Left hindlimb (tissue), 1 donor: ENCODE measurements around the gene VIPR1.

Source experiments
- DNase-seq: peaks from one replicate; pipeline ENCODE4 v3.0.0-alpha.2; 2018

The VIPR1 gene, protein sequence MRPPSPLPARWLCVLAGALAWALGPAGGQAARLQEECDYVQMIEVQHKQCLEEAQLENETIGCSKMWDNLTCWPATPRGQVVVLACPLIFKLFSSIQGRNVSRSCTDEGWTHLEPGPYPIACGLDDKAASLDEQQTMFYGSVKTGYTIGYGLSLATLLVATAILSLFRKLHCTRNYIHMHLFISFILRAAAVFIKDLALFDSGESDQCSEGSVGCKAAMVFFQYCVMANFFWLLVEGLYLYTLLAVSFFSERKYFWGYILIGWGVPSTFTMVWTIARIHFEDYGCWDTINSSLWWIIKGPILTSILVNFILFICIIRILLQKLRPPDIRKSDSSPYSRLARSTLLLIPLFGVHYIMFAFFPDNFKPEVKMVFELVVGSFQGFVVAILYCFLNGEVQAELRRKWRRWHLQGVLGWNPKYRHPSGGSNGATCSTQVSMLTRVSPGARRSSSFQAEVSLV

DNA sequence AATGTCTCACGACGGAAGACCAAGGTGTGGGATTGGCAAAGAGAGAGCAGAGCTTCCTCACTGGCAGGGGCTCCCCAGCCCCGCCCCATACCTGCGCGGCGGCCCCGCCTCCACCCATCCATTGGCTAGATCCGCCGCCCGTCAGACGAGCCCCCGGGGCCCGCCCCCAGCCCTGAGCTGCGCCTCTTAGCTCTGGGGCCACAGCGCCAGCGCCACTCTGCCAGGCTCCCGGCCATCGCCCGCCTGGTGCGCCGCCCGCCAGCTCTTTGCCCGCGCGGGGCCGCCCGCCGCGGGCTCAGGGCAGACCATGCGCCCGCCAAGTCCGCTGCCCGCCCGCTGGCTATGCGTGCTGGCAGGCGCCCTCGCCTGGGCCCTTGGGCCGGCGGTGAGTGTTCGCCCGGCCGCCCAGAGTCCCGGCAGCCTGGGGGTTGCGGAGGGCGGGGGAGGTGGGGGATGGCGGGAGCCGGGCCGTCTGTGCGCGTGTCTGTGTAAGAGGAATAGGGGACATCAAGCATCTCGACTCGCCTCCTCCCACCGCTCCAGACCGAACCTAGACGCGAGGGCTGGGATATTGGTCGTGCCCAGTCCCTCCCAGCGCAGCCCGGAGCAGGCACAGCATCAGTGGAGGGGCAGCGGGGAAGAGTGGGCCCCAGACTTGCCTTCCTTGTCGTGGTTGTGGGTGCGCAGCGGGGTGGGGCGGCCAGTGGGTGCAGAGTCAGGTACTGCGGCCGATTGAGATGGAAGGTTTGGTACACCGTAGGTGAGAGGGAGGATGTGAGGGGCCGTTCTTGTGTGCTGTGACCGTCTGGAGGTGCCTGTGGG, at the start of gene VIPR1:
TSS of gene VIPR1 (plus strand) at position 215 of the 822 bp plus-strand sequence. CDS start at position 308, 93 bp downstream.
- no peak for DNase-seq

DNA sequence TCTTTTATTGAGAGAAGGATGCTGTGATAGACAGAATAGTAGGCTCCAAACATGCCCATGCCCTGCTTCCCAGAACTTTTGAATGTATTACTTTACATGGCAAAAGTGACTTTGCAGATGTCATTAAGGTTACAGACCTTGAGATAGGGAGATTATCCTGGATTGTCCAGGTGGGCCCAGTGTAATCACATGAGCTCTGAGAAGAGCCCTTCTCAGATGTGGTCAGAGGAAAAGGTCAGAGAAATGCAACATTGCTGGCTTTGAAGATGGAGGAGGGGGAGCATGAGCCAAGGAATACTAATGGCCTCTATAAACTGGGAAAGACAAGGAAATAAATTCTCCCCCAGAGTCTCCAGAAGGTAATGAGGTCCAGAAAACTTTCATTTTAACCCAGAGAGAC, 46.2 kb upstream of the VIPR1 start:
- DNase-seq = no peak

DNA sequence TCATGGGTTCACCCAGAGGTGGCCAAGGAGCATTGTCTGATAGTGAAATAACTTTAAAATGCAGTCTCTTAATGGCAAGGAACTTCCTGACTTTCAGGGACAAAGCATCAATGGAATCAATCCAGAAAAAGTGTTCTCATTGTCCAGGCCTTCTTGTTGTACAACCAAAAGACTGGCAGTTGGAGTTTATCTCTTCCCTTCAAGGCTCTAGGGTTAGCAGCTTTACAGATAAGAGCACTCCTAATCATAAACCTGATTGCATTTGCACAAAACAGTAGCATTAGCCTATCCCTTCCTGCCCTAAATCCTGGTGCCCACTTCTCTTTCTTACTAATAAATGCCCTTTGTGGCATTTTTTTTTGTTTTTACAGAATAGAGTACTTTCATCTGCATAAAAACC, 43.3 kb upstream of the VIPR1 start:
- no peak for DNase-seq

DNA sequence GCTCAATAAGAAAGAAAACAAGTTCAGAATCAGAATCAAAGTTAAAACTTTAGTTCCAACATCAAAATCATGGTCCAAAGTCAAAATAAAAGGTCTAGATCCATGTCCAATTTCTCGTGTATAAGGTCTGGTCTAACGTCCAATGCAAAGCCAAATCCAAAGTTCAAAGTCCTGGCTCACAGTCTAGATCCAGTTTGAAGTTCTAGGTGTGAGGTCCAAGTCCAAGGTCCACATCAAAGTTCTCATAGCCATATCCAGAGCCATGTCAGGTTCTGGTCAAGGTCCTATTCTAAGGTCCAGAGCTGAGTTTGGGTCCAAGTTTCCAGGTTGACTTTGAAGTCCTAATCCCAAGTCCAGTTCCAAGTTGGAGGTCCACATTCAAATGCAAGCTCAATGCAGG, 40.7 kb upstream of the VIPR1 start:
- no peak for DNase-seq

DNA sequence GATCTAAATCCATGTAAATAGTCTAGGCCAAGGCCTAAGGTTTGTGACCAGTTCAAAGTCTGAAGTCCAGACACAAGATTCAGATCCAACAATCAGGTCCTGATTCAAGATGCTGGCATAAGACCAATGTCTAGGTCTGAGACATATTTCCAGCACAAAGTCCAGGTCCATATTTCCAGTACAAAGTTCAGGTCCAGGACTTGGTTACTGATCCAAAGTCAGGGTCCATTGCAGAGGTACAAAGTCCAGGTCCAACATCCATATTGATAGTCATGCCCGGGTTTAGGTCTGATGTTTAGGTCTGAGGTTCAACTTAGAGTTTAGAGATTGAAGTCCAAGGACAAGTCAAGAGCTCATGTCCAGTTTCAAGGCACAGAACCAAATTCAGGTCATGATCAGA, 39.4 kb upstream of the VIPR1 start:
- DNase-seq = no peak

DNA sequence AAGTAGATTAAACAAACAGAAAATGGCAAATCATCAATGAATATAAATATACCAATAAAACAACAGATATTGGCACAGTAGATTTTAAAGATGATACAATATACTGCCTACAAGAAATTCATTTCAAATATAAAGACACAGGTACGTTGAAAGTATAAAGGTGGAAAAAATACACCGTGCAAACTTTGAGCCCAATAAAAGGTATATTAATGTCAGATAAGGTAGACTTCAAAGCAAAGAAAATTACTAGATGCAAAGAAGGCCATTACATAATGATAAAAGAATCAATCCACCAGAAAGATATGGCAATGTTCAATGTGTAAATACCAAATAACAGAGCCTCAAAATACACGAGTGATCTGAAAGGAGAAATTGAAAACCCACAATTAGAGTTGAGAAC, 34.3 kb upstream of the VIPR1 start:
- no peak for DNase-seq

DNA sequence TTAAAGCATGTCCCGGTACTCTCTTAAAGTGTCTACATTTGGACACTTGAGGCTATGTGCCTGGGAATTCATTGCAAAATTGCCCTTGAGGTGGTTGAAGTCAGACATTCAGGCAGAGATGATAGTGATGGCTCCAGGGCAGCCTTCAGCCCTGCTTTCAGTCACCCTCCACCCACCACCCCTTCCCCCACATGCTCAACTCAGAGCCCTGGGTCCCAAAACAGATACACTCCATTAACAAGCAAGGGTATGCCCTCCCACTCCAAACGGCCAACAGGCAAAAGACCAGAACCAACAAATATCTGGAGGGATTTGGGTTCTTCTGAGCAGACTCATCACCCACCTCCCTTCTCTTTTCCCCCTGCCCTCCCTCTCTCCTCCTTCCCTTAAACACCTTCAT, 29.9 kb upstream of the VIPR1 start:
- DNase-seq = no peak

DNA sequence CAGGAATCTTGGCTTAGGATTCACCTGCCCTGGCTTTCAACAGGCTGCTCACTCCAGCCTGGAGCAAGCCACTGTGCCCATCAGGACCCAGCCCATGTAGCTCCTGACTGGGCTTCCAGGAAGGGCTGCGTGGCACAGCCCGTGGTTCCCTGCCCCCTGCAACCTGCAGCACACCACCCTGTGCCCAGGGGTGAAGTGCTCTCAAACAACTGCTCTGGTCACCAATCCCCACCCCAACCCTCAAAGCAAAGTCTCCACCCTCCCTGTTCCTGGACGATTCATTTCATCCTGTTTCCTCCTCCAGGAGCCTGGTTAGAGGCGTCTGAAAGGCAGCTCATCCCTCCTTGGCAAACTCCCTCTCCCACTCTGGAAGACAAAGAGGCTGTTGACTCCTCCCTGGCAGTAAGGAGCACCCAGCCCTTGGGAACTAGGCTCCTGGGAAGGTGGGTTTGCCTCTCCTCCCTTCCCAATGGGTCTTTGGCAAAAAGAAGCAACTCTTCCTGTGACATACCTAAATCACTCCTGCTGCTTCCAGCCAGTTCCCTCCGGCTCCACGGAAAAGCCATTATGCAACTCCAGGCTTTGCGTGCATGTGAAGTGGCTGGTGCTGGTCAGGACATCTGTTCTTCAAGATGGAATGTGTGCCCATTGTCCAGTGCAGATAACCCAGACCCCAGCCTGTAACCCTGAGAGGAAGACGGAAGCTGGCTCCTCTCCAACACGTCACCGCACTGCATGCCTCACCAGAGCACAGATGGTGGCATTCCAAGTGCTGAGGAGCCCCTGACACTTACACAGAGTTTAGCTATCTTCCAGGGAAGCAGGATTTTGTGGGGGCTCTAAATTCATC, 29.1 kb upstream of the VIPR1 start:
- no peak for DNase-seq

DNA sequence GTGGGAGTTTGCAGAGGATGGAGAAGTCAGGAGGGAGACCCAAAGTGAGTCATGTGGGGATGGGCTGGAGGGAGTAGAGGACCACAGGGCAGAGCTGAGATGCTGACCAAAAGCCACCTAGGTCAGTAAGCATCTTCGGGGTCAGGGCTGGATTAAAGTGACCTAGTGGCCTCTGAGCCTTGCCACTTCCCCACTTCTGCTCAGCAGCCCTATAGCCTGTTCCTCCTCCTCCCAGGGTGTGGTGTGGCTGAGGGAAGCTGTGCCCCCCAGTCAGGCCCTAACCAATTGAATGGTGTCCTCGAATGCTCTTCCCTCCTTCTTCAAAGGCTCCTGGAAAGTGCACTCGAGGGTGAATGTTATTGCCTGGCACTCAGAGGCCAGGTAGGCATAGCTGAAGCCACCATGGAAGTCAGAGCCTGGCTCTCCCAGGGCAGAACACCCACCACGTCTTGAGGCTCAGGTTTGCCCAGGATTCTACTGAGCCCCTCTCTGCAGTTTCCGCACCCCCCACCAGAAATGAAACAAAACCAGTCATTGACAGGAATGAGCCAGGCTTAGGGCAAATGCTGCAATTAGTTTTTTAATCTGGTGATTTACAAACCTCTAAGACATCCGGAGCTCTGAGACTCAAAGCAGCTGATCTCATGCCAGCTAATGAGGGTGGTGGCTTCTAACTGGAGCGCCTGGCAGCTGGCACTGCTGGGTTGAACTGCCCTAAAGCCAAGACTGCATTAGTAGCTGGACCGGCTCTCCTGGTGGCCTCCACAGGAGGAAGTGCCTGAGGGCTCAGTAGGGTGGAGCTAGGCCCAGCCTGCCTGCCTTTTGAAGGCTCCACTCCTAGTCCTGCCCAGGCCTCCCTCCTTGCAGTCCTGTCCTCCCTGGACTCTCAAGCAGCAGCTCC, 26.0 kb upstream of the VIPR1 start:
- no peak for DNase-seq

DNA sequence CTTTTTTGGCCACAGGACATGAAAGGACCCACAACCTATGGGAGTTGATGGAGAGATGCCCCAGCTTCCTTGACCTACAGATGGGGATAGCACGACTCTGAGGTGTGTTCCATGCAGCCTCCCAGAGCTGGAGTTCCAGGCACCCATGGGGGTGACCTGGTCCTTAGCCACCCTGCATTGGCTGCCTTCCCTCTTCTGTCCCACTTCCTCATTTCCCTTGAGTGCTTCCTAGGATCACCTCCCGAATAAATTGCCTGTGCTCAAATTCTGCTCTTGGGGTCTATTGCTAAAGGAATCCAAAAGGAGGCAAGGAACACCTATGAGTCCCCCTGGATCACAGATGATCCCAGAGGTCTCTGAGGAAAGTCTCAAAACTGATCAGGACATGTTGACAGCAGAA, 24.7 kb upstream of the VIPR1 start:
- DNase-seq = no peak

DNA sequence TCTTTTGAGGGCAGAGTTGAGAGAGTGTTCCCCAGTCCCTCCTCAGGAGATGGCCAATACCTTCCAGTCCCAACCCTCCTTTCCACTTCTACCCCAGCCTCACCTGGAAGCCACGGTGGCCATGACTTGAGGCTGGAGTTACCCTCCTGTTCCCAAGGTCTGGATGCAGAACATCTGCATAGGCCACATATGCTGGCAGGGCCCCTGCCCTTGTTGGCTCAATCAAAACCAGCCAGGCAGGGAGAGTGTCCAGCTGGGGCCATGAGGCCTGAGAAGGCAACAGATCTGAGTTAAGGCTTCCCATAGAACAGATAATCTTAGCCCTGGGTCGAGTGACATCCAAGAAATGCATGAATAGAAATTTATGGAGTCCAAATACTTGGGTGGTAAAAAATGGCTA, 23.6 kb upstream of the VIPR1 start:
- DNase-seq = no peak

DNA sequence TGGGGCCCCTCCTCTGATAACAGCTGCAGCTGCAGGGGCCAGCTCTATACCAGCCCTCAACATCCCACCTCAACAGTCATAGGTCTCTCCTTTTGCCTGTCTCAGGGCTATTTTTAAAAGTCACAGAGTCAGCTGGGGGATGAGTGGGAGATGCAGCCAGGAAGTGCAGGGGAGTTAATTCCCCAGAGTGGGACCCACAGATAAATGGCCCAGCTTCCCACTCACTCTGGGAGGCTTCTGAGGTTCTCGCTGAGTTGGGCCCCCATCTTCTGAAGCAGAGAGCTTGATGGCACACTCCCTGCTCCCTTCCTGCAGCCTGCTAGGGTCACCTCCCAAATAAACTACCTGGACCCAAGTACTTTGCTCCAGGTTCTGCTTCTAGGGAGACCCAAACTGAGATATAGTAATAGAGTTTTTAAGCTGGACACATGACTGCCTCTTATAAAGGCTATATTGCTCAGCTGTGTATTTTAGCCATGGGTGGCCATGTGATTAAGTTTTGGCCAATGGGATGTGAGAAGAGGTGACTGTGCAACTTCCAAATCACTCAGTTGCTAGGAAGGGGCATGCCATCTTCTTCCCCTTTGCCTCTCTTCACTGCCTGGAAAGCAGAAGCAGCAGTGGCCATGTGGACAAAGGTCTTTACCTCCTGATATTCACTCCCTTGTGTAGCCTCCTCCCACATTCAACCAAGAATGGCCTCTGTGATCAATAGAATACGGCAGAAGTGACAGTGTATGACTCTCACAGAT, 15.5 kb upstream of the VIPR1 start:
- no peak for DNase-seq

DNA sequence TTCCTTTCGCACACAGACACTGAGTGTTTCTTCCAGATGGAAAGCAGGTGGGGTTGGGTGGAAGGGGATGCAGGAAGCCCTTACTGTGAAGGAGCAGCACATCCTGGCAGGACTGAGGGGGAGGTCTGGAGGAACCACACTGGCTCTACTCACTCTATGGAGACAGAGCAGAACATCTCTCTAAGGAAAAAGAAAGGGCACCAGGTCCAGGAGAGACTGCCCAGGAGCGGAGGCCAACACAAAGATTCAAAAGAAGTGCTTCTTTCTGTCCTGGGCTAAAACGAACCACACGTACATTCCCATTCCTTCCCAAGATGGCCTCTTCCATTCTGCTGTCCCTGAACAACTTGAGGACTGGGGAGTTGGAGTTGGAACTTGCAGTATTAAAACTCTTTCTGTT, 13.8 kb upstream of the VIPR1 start:
- no peak for DNase-seq

DNA sequence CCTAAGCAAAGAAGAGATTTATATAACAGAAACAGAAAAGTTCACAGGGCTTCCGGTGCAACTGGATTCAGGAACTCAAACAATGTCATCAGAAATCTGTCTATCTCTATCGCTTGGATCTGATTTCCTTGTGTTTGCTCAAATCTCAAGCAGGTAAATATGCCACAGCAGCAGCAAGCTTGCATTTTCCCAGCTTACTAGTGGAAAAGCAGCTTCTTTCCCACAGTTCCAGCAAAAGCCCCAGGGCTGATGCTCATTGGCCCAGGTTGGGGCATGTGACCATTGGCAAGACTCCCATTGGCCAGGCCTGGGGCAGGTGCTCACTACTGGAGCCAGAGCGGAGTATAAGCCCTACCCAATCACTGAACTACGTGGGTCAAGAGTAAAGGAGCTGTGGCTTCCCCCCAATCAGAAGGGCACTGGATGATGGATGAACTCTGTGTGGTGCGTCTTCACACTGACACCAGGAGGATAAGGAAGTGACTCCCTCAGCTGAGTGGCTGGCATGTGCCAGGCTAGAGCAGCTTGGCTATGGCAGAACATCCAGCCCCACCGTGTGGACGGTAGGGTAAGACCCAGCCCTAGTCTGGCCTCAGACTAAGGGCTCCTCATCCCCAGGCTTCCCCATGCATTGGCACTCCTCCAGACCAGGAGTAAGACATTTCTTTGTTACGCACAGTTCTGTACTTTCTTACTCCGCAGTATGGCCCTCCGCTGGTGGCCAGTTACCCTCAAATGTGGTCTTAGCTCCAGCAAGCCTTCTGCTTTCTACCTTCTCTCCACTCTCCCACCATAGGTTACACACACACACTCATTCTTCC, 13.1 kb upstream of the VIPR1 start:
- no peak for DNase-seq

DNA sequence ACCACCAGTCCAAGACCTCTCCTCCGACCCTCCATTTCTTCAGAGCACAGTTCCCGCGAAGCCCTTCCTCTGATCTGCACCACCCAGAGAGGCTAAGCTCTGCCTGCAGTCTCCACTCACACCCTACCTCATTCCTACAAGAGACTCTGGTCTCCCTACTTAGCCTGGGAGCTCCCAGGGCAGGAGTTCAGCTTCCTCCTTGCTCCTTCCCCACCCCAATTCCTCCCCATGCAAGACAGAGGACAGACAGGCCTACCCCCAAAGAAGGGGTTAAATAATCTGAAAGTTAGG, 12.6 kb upstream of the VIPR1 start:
- DNase-seq = no peak

DNA sequence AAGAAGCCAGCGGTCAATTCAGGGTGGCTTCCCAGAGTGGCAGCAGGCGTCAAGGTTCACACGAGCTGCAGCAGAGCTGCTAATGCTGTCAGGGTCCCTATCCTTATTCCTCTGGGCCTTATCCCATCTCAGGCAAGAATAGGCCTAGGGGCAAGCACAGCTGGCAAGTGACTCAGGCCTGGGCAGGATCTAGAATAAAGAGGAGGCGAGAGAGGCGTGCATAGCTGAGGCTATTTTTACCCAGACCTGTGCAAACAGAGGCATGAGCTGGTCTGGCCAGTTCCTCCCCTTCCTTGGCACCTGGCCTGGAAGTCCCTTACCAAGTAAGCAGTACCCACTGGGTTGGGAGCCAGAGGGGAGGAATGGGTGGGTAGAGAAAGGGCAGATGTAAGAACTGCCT, 12.2 kb upstream of the VIPR1 start:
- no peak for DNase-seq

DNA sequence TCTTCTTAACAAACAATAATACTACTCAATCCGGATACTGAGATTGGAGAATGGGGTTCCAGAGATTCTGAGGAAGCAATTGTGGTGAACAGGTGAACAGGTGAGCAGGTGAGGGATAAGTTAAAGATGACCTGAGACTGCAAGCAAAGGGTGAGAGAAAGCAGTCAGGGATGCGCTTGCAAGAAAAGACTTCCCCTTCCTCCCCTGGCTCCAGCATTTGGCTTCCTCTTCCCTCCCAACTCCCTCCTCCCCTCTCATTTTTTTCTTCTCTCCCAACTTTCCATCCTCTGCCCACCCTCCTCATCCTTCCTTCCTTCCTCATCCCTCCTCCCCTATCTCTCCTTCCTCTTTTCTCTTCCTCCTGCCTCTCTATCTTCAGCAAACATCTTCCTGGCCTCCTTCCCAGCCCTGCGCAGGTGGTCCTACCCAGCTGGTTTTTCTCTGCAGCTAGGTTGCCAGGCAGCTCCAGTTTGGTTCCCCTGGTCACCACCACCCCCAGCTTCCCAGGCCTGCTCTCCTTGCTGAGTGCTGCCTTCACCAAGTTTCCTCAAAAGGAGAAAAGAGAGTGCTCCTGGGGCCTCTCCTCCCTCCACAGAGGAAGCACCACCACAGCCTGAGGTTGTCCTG, 10.4 kb upstream of the VIPR1 start:
- DNase-seq = no peak

DNA sequence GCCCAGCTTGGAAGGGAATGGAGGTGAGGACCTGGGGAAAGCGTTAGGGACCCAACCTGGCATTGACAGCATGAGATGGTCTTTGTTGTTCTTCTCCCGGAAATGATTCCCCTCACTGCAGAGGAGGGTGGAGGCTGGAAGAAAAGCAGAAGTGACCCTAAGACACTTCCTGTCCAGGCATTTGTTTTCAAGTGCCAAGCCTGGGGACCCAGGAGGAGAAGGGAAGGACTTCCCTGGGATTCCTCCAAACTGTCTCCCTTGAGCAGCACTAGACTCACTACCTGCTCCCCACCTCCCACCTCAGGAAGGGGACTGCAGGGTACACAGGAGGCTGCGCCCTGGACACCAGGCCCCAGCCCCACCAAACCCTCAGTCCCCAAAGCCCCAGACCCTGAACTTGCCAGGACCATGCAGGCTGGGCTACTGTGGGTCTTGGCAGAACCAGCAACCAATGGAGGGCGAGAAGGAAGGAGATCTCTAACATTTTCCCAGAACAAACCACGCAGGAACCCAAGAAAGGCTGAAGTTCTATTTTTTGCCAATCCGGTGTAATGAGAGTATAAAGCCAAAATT, 9.8 kb upstream of the VIPR1 start:
- DNase-seq = no peak

DNA sequence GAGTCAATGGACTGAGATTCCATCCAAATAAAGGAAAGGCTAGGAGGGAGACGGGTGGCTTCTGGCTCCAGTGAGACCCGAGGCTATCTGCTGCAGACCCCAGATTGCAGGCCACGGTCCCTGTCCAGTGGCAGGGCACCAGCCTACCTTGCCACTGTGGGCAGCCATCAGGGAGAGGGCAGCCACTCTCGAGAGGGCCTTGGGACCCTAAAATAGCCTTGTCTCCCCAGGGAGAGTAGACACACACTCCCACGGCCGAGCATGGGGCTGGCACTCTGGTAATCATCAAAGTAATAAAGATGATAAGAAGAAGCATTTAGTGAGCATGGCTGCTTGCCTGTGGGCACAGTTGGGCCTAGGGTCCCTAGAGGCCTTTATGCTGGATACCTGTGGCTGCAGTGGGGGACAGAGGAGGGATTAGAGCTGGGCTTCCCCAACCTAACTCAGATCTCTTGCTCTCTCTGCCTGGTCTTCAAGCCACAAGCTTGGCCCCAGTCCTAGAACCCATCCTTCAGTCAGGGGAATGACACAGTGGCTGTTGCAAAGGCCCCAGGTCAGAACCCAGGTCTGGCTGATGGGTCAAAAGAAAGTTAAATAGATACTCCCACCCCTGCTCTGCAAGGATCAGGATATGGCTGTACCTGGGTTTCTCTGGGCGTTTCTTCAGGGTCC, 9.2 kb upstream of the VIPR1 start:
- no peak for DNase-seq
